ENCODE results near the gene PVR.

PVR gene

DNA sequence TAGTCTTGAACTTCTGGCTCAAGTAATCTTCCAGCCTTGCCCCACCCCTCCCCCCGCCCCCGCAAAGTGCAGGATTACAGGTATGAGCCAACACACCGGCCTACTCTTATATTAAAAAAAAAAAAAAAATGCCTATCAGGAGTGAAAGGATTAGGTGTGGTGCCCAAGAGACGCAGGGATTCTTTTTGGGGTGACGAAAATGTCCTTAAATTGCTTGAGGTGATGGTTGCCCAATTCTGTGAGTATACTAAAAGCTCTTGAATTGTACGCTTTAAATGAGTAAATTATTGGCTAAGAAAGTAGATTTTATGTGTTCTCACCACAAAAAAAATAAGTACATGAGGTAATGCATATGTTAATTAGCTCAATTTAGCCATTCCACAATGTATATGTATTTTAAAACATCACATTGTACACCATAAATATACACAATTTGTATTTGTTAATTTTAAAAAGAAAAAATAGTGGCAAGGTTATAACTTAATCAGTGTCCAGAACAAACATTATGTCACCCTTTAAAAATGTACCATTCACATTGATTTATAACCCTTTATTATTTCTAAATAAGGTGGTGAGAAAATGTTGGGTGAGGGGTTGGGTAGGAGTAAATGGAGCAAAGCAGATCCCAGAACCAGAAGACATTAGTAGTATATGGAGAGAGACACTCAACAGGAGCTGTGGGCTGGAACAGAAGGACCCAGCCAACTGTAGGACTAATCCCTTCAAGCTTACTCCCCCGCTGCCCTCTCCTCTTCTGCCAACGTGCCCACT lies 26.4 kb upstream of the PVR start:
- Histone ChIP-seq H3K4me1 (no peaks in the 10 kb centered on the region), H3K4me3 (ENCODE audit: low read depth, low read length) (no peak overlapping the region), H3K4me2 (ENCODE audit: low read length) (no peak overlapping the region), H3K27ac (no peak overlapping the region), H3K36me3 (ENCODE audit: control insufficient read depth, insufficient read depth, low read length) (no peaks in the 10 kb centered on the region), H3K79me2 (no peaks in the 10 kb centered on the region), H2AFZ (no peak overlapping the region), H3K27me3 (ENCODE audit: control insufficient read depth, insufficient read depth, low read length) (no peaks in the 10 kb centered on the region), H3K9me3 (ENCODE audit: control insufficient read depth, low read length) (no peaks in the 10 kb centered on the region), H3K9ac (no peak overlapping the region)
- TF ChIP-seq CTCF (IDR thresholded peaks at IDR 0.05), result no peak

DNA sequence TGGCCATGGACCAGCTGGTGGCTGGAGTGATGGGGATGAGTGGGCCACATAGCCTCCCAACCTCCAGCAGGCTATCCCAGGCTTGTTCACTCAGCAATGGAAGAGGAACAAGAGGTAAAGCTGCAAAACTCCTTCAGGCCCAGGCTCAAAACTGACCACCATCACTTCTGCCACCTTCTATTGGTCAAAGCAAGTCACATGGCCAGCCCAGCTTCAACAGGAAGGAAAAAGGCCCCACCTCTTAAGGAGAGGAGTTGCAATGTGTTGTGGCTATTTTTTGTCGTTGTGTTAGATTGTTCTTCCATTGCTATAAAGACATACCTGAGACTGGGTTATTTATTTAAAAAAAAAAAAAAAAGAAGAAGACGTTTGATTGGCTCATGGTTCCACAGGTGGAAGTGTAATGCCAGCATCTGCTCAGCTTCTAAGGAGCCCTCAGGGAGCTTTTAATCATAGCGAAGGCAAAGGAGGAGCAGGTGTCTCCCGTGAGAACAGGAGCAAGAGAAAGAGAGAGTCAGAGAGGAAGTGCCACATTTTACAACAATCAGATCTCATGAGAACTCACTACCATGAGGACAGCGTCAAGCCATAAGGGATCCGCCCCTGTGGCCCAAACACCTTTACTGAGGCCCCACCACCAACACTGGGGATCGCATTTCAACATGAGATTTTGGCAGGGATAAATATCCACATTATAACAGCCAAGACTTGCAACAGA lies 24.9 kb upstream of the PVR start:
- Histone ChIP-seq H3K27me3 (ENCODE audit: control insufficient read depth, insufficient read depth, low read length) (no peaks in the 10 kb centered on the region), H3K9me3 (ENCODE audit: control insufficient read depth, low read length) (no peaks in the 10 kb centered on the region), H3K4me3 (ENCODE audit: low read depth, low read length) (no peak overlapping the region), H2AFZ (no peak overlapping the region), H3K27ac (no peak overlapping the region), H3K36me3 (ENCODE audit: control insufficient read depth, insufficient read depth, low read length) (no peaks in the 10 kb centered on the region), H3K79me2 (no peaks in the 10 kb centered on the region), H3K9ac (no peak overlapping the region), H3K4me1 (no peaks in the 10 kb centered on the region), H3K4me2 (ENCODE audit: low read length) (no peak overlapping the region)
- no peak for TF ChIP-seq CTCF (IDR thresholded peaks at IDR 0.05)

DNA sequence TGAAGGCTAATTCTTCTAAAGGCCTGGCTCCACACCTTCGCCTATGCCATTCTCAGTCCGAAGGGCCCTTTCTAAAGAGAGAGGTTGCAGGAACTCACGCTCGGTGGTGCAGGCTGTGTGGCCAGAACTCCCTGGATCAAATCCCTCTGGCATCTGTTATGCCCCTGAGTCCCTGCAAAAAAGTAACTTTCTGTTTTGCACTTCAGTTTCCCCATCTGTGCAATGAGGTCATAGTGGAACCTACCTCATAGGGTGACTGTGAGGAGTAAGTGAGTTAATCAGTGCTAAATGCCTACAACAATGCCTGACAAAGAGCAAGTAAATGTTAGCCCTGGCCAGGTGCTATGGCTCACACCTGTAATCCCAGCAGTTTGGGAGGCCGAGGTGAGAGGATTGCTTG lies 23.0 kb upstream of the PVR start:
- no peaks in the 10 kb centered on the region for H3K9me3 ChIP-seq (ENCODE audit: control insufficient read depth, low read length)
- no peak overlapping the region for H3K9ac ChIP-seq
- no peaks in the 10 kb centered on the region for H3K27me3 ChIP-seq (ENCODE audit: control insufficient read depth, insufficient read depth, low read length)
- H3K4me1 ChIP-seq, result no peaks in the 10 kb centered on the region
- no peak overlapping the region for H3K27ac ChIP-seq
- no peak overlapping the region for H3K4me2 ChIP-seq (ENCODE audit: low read length)
- H2AFZ ChIP-seq, result no peak overlapping the region
- no peak for TF ChIP-seq CTCF (IDR thresholded peaks at IDR 0.05)
- no peaks in the 10 kb centered on the region for H3K36me3 ChIP-seq (ENCODE audit: control insufficient read depth, insufficient read depth, low read length)
- H3K4me3 ChIP-seq (ENCODE audit: low read depth, low read length), result no peak overlapping the region
- no peaks in the 10 kb centered on the region for H3K79me2 ChIP-seq

DNA sequence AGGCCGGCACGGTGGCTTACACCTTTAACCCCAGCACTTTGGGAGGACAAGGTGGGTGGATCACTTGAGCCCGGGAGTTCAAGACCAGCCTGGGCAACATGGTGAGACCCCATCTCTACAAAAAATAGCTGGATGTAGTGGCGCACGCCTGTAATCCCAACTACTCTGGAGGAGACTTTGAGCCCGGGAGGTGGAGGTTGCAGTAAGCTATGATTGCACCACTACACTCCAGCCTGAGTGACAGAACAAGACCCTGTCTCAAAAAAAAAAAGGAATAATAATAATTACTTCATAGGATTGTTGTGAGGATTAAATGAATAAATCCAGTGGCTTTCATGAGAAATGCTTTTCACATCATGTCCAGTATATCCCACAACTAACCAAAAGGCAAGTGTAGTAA lies 22.3 kb upstream of the PVR start:
- Histone ChIP-seq H3K79me2 (no peaks in the 10 kb centered on the region), H3K36me3 (ENCODE audit: control insufficient read depth, insufficient read depth, low read length) (no peaks in the 10 kb centered on the region), H3K4me2 (ENCODE audit: low read length) (no peak overlapping the region), H3K27me3 (ENCODE audit: control insufficient read depth, insufficient read depth, low read length) (no peaks in the 10 kb centered on the region), H3K4me3 (ENCODE audit: low read depth, low read length) (no peak overlapping the region), H3K9me3 (ENCODE audit: control insufficient read depth, low read length) (no peaks in the 10 kb centered on the region), H3K9ac (no peak overlapping the region), H2AFZ (no peak overlapping the region), H3K4me1 (no peaks in the 10 kb centered on the region), H3K27ac (no peak overlapping the region)
- TF ChIP-seq CTCF (IDR thresholded peaks at IDR 0.05), result no peak
